GM19193 (cell line): Measurements from ENCODE around the gene TNFRSF19.

ENCODE experiments used
- POLR2A ChIP-seq: IDR thresholded peaks from 4 replicates; pipeline ENCODE4 v1.6.1; 2011; ENCODE audit not compliant: insufficient read depth, insufficient read length; ENCODE audit errors: extremely low read depth

Gene TNFRSF19

GRCh38 chr13:23715762-23716235, 145.6 kb downstream of the TNFRSF19 start:
- no peak for TF ChIP-seq POLR2A

GRCh38 chr13:23716401-23716800, 146.2 kb downstream of the TNFRSF19 start:
- no peak for TF ChIP-seq POLR2A

- TF ChIP-seq POLR2A, result no peak
These were observed 148.8 kb downstream of the TNFRSF19 start for GRCh38 chr13:23718996-23719395.

GRCh38 chr13:23722726-23723453, 152.7 kb downstream of the TNFRSF19 start:
- no peak for TF ChIP-seq POLR2A

GRCh38 chr13:23723471-23723870, 153.3 kb downstream of the TNFRSF19 start:
- TF ChIP-seq POLR2A, result no peak

GRCh38 chr13:23724196-23724970, 154.2 kb downstream of the TNFRSF19 start:
- no peak for TF ChIP-seq POLR2A
